ENCODE data around the gene HM13. TPM values are rescaled to one million over a fixed set of nuclear protein-coding genes. Genes with fewer than 3 reads are reported as not detected.

The HM13 gene
- total and polyA plus RNA-seq, 2 of the 13 experiments (the other 11 are each of a cell fraction or from before 2014, with no cell fraction given) = 118 to 243 TPM

DNA sequence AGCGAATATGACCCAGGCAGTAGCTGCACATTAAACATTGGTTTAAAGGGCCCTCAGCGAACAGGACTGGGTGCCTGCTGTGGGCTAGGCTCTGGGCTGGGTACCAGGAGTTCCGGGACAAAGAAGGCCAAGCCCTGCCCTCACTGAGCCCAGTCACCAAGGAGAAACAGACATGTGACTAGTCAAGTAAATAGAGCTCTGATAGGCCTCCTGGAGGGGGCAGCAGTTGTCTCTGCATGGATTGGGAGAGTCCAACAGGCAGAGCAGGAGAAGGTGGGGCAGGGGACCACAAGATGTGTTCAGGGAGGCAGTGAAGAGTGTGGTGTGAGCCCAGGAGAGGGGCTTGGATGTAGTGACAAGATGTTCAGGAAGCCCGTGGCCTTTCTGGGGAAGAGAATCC, 3.1 kb downstream of the HM13 start (continued):
- TF ChIP-seq, protein P1, sequence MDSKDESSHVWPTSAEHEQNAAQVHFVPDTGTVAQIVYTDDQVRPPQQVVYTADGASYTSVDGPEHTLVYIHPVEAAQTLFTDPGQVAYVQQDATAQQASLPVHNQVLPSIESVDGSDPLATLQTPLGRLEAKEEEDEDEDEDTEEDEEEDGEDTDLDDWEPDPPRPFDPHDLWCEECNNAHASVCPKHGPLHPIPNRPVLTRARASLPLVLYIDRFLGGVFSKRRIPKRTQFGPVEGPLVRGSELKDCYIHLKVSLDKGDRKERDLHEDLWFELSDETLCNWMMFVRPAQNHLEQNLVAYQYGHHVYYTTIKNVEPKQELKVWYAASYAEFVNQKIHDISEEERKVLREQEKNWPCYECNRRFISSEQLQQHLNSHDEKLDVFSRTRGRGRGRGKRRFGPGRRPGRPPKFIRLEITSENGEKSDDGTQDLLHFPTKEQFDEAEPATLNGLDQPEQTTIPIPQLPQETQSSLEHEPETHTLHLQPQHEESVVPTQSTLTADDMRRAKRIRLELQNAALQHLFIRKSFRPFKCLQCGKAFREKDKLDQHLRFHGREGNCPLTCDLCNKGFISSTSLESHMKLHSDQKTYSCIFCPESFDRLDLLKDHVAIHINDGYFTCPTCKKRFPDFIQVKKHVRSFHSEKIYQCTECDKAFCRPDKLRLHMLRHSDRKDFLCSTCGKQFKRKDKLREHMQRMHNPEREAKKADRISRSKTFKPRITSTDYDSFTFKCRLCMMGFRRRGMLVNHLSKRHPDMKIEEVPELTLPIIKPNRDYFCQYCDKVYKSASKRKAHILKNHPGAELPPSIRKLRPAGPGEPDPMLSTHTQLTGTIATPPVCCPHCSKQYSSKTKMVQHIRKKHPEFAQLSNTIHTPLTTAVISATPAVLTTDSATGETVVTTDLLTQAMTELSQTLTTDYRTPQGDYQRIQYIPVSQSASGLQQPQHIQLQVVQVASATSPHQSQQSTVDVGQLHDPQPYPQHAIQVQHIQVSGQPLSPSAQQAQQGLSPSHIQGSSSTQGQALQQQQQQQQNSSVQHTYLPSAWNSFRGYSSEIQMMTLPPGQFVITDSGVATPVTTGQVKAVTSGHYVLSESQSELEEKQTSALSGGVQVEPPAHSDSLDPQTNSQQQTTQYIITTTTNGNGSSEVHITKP (CRISPR knock-in tag; IDR thresholded peaks at IDR 0.05; ENCODE audit: low read depth) = peak; percentile 97
- TF ChIP-seq, protein P2, sequence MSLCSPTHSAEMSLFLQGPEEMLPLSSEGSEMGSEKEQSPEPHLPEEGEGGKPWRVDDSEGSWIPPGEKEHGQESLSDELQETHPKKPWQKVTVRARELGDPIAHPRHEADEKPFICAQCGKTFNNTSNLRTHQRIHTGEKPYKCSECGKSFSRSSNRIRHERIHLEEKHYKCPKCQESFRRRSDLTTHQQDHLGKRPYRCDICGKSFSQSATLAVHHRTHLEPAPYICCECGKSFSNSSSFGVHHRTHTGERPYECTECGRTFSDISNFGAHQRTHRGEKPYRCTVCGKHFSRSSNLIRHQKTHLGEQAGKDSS (CRISPR knock-in tag; IDR thresholded peaks at IDR 0.05; ENCODE audit: borderline replicate concordance, low read depth) = no peak
- TF ChIP-seq POLR2A (IDR thresholded peaks at IDR 0.05; ENCODE audit: insufficient read depth in 1 of 2, low read depth in 2 of 2, low read length in 2 of 2) (peak in 1 of 2 experiments; percentile 33; a peak in 1 of 4 replicates), RFXAP (CRISPR knock-in tag; IDR thresholded peaks at IDR 0.05; ENCODE audit: borderline replicate concordance) (no peak), HOXA9 (CRISPR knock-in tag; IDR thresholded peaks at IDR 0.05; ENCODE audit: borderline replicate concordance) (no peak), GFI1 (CRISPR knock-in tag; IDR thresholded peaks at IDR 0.05; ENCODE audit: borderline replicate concordance) (0 out of 2 replicates have a peak, but pooled peaks have one; percentile 17), AGO2 (optimal IDR thresholded peaks at IDR 0.05; ENCODE audit: low read depth, low read length) (no peak), RFXANK (CRISPR knock-in tag; IDR thresholded peaks at IDR 0.05) (0 out of 2 replicates have a peak, but pooled peaks have one; percentile 37), SKI (IDR thresholded peaks at IDR 0.05; ENCODE audit: partially characterized antibody) (no peak), REXO4 (CRISPR knock-in tag; IDR thresholded peaks at IDR 0.05; ENCODE audit: borderline replicate concordance) (no peak), JUND (CRISPR knock-in tag; IDR thresholded peaks at IDR 0.05) (no peak), MAFF (IDR thresholded peaks at IDR 0.05; ENCODE audit: low read depth, low read length) (no peak), SOX5 (CRISPR knock-in tag; IDR thresholded peaks at IDR 0.05; ENCODE audit: borderline replicate concordance) (no peak)
- TF ChIP-seq, protein P3, sequence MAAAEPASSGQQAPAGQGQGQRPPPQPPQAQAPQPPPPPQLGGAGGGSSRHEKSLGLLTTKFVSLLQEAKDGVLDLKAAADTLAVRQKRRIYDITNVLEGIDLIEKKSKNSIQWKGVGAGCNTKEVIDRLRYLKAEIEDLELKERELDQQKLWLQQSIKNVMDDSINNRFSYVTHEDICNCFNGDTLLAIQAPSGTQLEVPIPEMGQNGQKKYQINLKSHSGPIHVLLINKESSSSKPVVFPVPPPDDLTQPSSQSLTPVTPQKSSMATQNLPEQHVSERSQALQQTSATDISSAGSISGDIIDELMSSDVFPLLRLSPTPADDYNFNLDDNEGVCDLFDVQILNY (CRISPR knock-in tag; conservative IDR thresholded peaks at IDR 0.05) = no peak
- TF ChIP-seq, protein P4, sequence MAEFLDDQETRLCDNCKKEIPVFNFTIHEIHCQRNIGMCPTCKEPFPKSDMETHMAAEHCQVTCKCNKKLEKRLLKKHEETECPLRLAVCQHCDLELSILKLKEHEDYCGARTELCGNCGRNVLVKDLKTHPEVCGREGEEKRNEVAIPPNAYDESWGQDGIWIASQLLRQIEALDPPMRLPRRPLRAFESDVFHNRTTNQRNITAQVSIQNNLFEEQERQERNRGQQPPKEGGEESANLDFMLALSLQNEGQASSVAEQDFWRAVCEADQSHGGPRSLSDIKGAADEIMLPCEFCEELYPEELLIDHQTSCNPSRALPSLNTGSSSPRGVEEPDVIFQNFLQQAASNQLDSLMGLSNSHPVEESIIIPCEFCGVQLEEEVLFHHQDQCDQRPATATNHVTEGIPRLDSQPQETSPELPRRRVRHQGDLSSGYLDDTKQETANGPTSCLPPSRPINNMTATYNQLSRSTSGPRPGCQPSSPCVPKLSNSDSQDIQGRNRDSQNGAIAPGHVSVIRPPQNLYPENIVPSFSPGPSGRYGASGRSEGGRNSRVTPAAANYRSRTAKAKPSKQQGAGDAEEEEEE (CRISPR knock-in tag; IDR thresholded peaks at IDR 0.05; ENCODE audit: borderline replicate concordance) = no peak
- TF ChIP-seq, protein P5, sequence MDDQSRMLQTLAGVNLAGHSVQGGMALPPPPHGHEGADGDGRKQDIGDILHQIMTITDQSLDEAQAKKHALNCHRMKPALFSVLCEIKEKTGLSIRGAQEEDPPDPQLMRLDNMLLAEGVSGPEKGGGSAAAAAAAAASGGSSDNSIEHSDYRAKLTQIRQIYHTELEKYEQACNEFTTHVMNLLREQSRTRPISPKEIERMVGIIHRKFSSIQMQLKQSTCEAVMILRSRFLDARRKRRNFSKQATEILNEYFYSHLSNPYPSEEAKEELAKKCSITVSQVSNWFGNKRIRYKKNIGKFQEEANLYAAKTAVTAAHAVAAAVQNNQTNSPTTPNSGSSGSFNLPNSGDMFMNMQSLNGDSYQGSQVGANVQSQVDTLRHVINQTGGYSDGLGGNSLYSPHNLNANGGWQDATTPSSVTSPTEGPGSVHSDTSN (CRISPR knock-in tag; IDR thresholded peaks at IDR 0.05; ENCODE audit: borderline replicate concordance) = no peak
- TF ChIP-seq, protein P6, sequence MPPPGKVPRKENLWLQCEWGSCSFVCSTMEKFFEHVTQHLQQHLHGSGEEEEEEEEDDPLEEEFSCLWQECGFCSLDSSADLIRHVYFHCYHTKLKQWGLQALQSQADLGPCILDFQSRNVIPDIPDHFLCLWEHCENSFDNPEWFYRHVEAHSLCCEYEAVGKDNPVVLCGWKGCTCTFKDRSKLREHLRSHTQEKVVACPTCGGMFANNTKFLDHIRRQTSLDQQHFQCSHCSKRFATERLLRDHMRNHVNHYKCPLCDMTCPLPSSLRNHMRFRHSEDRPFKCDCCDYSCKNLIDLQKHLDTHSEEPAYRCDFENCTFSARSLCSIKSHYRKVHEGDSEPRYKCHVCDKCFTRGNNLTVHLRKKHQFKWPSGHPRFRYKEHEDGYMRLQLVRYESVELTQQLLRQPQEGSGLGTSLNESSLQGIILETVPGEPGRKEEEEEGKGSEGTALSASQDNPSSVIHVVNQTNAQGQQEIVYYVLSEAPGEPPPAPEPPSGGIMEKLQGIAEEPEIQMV (CRISPR knock-in tag; IDR thresholded peaks at IDR 0.05; ENCODE audit: low read depth) = no peak
- TF ChIP-seq, protein P7, sequence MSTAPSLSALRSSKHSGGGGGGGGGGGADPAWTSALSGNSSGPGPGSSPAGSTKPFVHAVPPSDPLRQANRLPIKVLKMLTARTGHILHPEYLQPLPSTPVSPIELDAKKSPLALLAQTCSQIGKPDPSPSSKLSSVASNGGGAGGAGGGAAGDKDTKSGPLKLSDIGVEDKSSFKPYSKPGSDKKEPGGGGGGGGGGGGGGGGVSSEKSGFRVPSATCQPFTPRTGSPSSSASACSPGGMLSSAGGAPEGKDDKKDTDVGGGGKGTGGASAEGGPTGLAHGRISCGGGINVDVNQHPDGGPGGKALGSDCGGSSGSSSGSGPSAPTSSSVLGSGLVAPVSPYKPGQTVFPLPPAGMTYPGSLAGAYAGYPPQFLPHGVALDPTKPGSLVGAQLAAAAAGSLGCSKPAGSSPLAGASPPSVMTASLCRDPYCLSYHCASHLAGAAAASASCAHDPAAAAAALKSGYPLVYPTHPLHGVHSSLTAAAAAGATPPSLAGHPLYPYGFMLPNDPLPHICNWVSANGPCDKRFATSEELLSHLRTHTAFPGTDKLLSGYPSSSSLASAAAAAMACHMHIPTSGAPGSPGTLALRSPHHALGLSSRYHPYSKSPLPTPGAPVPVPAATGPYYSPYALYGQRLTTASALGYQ (CRISPR knock-in tag; IDR thresholded peaks at IDR 0.05) = no peak

Measured in HepG2 (cell line).